H9 (cell line): ENCODE results near the gene GPATCH3. TPM values are rescaled to one million over a fixed set of nuclear protein-coding genes. Genes with fewer than 3 reads are reported as not detected.

Source experiments
- DNase-seq: peaks from one replicate; pipeline ENCODE4 v3.0.0-alpha.2; 2017
- H2AFZ ChIP-seq: one replicate; pipeline ENCODE4 v1.6.1; 2013; ENCODE audit warnings: mild to moderate bottlenecking, low read length, control low read depth, moderate library complexity
- H2AK5ac ChIP-seq: 2 replicates; pipeline ENCODE4 v1.6.1; 2013; ENCODE audit warnings: low read length, control low read depth, mixed read lengths; ENCODE audit not compliant: insufficient read length
- H2BK120ac ChIP-seq: one replicate; pipeline ENCODE4 v1.6.1; 2013; ENCODE audit warnings: low read depth, mild to moderate bottlenecking, low read length, control low read depth, inconsistent platforms; ENCODE audit not compliant: poor library complexity, severe bottlenecking
- H2BK12ac ChIP-seq: 2 replicates; pipeline ENCODE4 v1.6.1; 2013; ENCODE audit warnings: low read length, control low read depth, mixed read lengths, low read depth; ENCODE audit not compliant: insufficient read length
- H2BK15ac ChIP-seq: 2 replicates; pipeline ENCODE4 v1.6.1; 2013; ENCODE audit warnings: low read depth, low read length, control low read depth
- H2BK20ac ChIP-seq: one replicate; pipeline ENCODE4 v1.6.1; 2013; ENCODE audit warnings: low read depth, mild to moderate bottlenecking, low read length, control low read depth, inconsistent platforms; ENCODE audit not compliant: poor library complexity, severe bottlenecking
- H2BK5ac ChIP-seq: 2 replicates; pipeline ENCODE4 v1.6.1; 2013; ENCODE audit warnings: low read length, control low read depth, mixed read lengths; ENCODE audit not compliant: insufficient read length
- H3K14ac ChIP-seq: 2 replicates; pipeline ENCODE4 v1.6.1; 2013; ENCODE audit warnings: low read length, control low read depth; ENCODE audit not compliant: insufficient read depth
- H3K18ac ChIP-seq: 2 replicates; pipeline ENCODE4 v1.6.1; 2013; ENCODE audit warnings: low read depth, mild to moderate bottlenecking, mixed read lengths, low read length, control low read depth; ENCODE audit not compliant: insufficient read length
- H3K23ac ChIP-seq: 2 replicates; pipeline ENCODE4 v1.6.1; 2013; ENCODE audit warnings: low read length, control low read depth, mixed read lengths, low read depth; ENCODE audit not compliant: insufficient read length
- H3K23me2 ChIP-seq: 2 replicates; pipeline ENCODE4 v1.6.1; 2013; ENCODE audit warnings: low read depth, mild to moderate bottlenecking, mixed read lengths, low read length, control low read depth; ENCODE audit not compliant: insufficient read length, poor library complexity, severe bottlenecking
- H3K27ac ChIP-seq: 2 replicates; pipeline ENCODE4 v1.5.1; 2013; ENCODE audit warnings: low read length, control low read depth, mixed read lengths, low read depth; ENCODE audit not compliant: insufficient read length
- H3K27me3 ChIP-seq: 2 replicates; pipeline ENCODE4 v1.6.1; 2013; ENCODE audit warnings: low read length, control low read depth, inconsistent platforms; ENCODE audit not compliant: insufficient read depth
- H3K4ac ChIP-seq: 2 replicates; pipeline ENCODE4 v1.6.1; 2013; ENCODE audit warnings: low read depth, mild to moderate bottlenecking, control low read depth, inconsistent platforms, low read length, moderate library complexity
- H3K4me1 ChIP-seq: 2 replicates; pipeline ENCODE4 v1.6.1; 2013; ENCODE audit warnings: low read length, control low read depth, inconsistent platforms; ENCODE audit not compliant: insufficient read depth
- H3K4me2 ChIP-seq: 2 replicates; pipeline ENCODE4 v1.6.1; 2013; ENCODE audit warnings: low read length, control low read depth, mixed read lengths; ENCODE audit not compliant: insufficient read length, insufficient read depth
- H3K56ac ChIP-seq: 2 replicates; pipeline ENCODE4 v1.6.1; 2013; ENCODE audit warnings: low read depth, mild to moderate bottlenecking, mixed read lengths, low read length, control low read depth; ENCODE audit not compliant: insufficient read length
- H3K79me1 ChIP-seq: 2 replicates; pipeline ENCODE4 v1.6.1; 2013; ENCODE audit warnings: low read depth, mild to moderate bottlenecking, moderate library complexity, low read length, control low read depth, inconsistent platforms; ENCODE audit not compliant: insufficient read depth, poor library complexity, severe bottlenecking
- H3K79me2 ChIP-seq: 2 replicates; pipeline ENCODE4 v1.6.1; 2013; ENCODE audit warnings: low read length, control low read depth, inconsistent platforms; ENCODE audit not compliant: insufficient read depth
- H3K9ac ChIP-seq: 2 replicates; pipeline ENCODE4 v1.6.1; 2013; ENCODE audit warnings: low read length, control low read depth, mixed read lengths; ENCODE audit not compliant: insufficient read length; ENCODE audit errors: extremely low read depth
- H3K9me3 ChIP-seq: one replicate; pipeline ENCODE4 v1.6.1; 2013; ENCODE audit warnings: low read depth, low read length, inconsistent platforms; ENCODE audit not compliant: control insufficient read depth
- H3T11ph ChIP-seq: one replicate; pipeline ENCODE4 v1.6.1; 2013; ENCODE audit warnings: mild to moderate bottlenecking, low read length, control low read depth, inconsistent platforms
- H4K20me1 ChIP-seq: one replicate; pipeline ENCODE4 v1.6.1; 2013; ENCODE audit not compliant: control insufficient read depth, insufficient read length, insufficient read depth
- H4K5ac ChIP-seq: 2 replicates; pipeline ENCODE4 v1.6.1; 2013; ENCODE audit warnings: low read depth, mild to moderate bottlenecking, mixed read lengths, low read length, control low read depth; ENCODE audit not compliant: insufficient read length
- H4K8ac ChIP-seq: replicated peaks from 2 replicates; pipeline ENCODE4 v1.6.1; 2013; ENCODE audit warnings: low read length, control low read depth, mixed read lengths, low read depth; ENCODE audit not compliant: insufficient read length
- H4K91ac ChIP-seq: 2 replicates; pipeline ENCODE4 v1.6.1; 2013; ENCODE audit warnings: low read depth, mild to moderate bottlenecking, moderate library complexity, mixed read lengths, low read length, control low read depth; ENCODE audit not compliant: insufficient read length
- H3K27ac Mint-ChIP-seq, 3 experiments: 2 replicates in 2 of 3; 3 replicates in 1 of 3; pipeline ENCODE4 v1.8.0; 2020 to 2021; ENCODE audit warnings: mixed read lengths in 3 of 3, mild to moderate bottlenecking in 1 of 3, moderate library complexity in 1 of 3
- H3K27me3 Mint-ChIP-seq: 2 replicates; pipeline ENCODE4 v1.8.0; 2021; ENCODE audit warnings: low read depth, mild to moderate bottlenecking, moderate library complexity, mixed read lengths
- H3K36me3 Mint-ChIP-seq, 3 experiments: 2 replicates in 2 of 3; 3 replicates in 1 of 3; pipeline ENCODE4 v1.8.0; 2020 to 2021; ENCODE audit warnings: low read depth in 3 of 3, mixed read lengths in 3 of 3; ENCODE audit not compliant: insufficient read depth in 1 of 3
- H3K4me1 Mint-ChIP-seq, 2 experiments: 2 replicates each; pipeline ENCODE4 v1.8.0; 2020; ENCODE audit warnings: mixed read lengths in 2 of 2
- H3K4me3 Mint-ChIP-seq, 2 experiments: 2 replicates in 1 of 2; 3 replicates in 1 of 2; pipeline ENCODE4 v1.8.0; 2020 to 2021; ENCODE audit warnings: mild to moderate bottlenecking in 2 of 2, mixed read lengths in 2 of 2, moderate library complexity in 1 of 2
- H3K9me3 Mint-ChIP-seq, 2 experiments: 2 replicates in 1 of 2; 3 replicates in 1 of 2; pipeline ENCODE4 v1.8.0; 2020; ENCODE audit warnings: mild to moderate bottlenecking in 2 of 2, mixed read lengths in 2 of 2, moderate library complexity in 1 of 2
- WGBS: extraction: QIAGEN DNeasy Blood & Tissue Kit; methylation state at CpG from one replicate; pipeline ENCODE4 v1.1.7; 2013; ENCODE audit warnings: missing lambda C conversion rate, low lambda C conversion rate, mixed read lengths; ENCODE audit not compliant: insufficient read length; ENCODE audit errors: extremely low coverage; 5-methylcytosine and 5-hydroxymethylcytosine counted together
- total RNA-seq: library from RNA; stranded (reverse); gene quantifications from 2 replicates; pipeline ENCODE4 v1.2.1, GENCODE V29; 2021
- TF ChIP-seq, protein P1 (sequence below): fragments of 200-600 bp; sonication (generic); conservative IDR thresholded peaks from 3 replicates; pipeline ENCODE4 v1.8.0; 2021; ENCODE audit warnings: antibody characterized with exemption, mild to moderate bottlenecking

GPATCH3 gene
- total RNA-seq, 1 experiment from 2014 or later: 19.4 TPM

DNA sequence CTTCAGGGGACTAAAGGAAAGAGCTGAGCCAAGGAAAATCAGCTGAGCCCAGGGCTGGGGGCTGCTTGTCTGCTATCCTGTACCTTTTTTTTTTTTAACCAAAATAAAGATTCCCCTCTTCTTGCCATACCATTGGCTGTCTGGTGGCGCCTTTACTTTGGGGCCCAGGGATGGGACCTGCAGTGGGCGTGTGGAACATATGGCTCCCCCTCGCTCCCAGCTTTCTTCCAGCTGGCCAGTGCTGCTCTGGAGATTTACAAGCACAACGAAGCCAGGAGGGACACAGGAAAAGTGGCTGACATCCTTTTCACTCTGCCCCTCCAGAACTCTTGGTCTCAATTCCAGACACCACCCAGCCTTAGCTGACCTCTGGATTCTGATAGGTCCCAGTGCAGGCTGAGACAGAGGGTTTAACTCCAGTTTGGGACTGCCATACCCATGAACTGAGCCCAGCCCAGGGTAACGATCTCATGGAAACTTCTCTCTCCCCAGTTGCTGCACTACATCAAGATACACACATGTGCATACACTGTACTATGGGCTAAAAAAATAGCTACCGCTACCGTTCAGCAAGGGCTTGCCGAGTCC is 42.7 kb downstream of the GPATCH3 start:
- H3K23ac ChIP-seq: no peak overlapping the region
- H2AFZ ChIP-seq: no peak overlapping the region
- DNase-seq: no peak
- H2BK5ac ChIP-seq: no peak overlapping the region
- no peak overlapping the region for H2AK5ac ChIP-seq
- no peaks in the 10 kb centered on the region for H3K9me3 Mint-ChIP-seq
- H3K27me3 ChIP-seq: no peaks in the 10 kb centered on the region
- peak overlapping the region in 1 of 3 experiments; percentile 62; a peak in 1 of 7 replicates for H3K27ac Mint-ChIP-seq
- no peak overlapping the region for H3K56ac ChIP-seq
- no peaks in the 10 kb centered on the region; the same call in 1 of the 2 replicates for H3K4me1 ChIP-seq
- TF ChIP-seq, protein P1, sequence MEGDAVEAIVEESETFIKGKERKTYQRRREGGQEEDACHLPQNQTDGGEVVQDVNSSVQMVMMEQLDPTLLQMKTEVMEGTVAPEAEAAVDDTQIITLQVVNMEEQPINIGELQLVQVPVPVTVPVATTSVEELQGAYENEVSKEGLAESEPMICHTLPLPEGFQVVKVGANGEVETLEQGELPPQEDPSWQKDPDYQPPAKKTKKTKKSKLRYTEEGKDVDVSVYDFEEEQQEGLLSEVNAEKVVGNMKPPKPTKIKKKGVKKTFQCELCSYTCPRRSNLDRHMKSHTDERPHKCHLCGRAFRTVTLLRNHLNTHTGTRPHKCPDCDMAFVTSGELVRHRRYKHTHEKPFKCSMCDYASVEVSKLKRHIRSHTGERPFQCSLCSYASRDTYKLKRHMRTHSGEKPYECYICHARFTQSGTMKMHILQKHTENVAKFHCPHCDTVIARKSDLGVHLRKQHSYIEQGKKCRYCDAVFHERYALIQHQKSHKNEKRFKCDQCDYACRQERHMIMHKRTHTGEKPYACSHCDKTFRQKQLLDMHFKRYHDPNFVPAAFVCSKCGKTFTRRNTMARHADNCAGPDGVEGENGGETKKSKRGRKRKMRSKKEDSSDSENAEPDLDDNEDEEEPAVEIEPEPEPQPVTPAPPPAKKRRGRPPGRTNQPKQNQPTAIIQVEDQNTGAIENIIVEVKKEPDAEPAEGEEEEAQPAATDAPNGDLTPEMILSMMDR: no peak
- H3K9ac ChIP-seq: no peak overlapping the region
- no peaks in the 10 kb centered on the region for H3K27me3 Mint-ChIP-seq
- H3T11ph ChIP-seq: no peak overlapping the region
- no peaks in the 10 kb centered on the region for H3K9me3 ChIP-seq
- no peak overlapping the region for H4K5ac ChIP-seq
- no peaks in the 10 kb centered on the region for H3K79me1 ChIP-seq
- H3K4ac ChIP-seq: no peak overlapping the region
- no peaks in the 10 kb centered on the region for H4K20me1 ChIP-seq
- H3K14ac ChIP-seq: no peak overlapping the region
- no peak overlapping the region for H2BK20ac ChIP-seq
- no peak overlapping the region for H4K91ac ChIP-seq
- H3K4me3 Mint-ChIP-seq: no peak overlapping the region
- H3K23me2 ChIP-seq: no peaks in the 10 kb centered on the region
- H3K18ac ChIP-seq: no peak overlapping the region
- no peak overlapping the region for H4K8ac ChIP-seq
- no CpG with 5 or more reads among the region's 8 CpGs for WGBS
- H3K4me2 ChIP-seq: no peak overlapping the region
- no peak overlapping the region for H2BK15ac ChIP-seq
- H3K4me1 Mint-ChIP-seq: peaks cover 29 to 33% of the 10 kb centered on the region in 2 experiments
- H2BK120ac ChIP-seq: no peak overlapping the region
- H2BK12ac ChIP-seq: no peak overlapping the region
- H3K79me2 ChIP-seq: no peaks in the 10 kb centered on the region
- no peak overlapping the region for H3K27ac ChIP-seq
- H3K36me3 Mint-ChIP-seq: peaks cover 11 to 22% (median 13%) of the 10 kb centered on the region in 3 experiments; a peak in 6 of 7 replicates
